Mononuclear cell (primary cell): ENCODE results near the gene ANO2. TPM values are rescaled to one million over a fixed set of nuclear protein-coding genes. Genes with fewer than 3 reads are reported as not detected.

Source experiments
- H3K27me3 ChIP-seq: 2 replicates; pipeline ENCODE4 v1.6.0; 2011; ENCODE audit warnings: low read length, control low read depth; ENCODE audit not compliant: insufficient read depth
- H3K4me1 ChIP-seq: 2 replicates; pipeline ENCODE4 v1.5.1; 2011; ENCODE audit warnings: mild to moderate bottlenecking, low read length, control low read depth; ENCODE audit not compliant: insufficient read depth
- H3K4me3 ChIP-seq: 2 replicates; pipeline ENCODE4 v1.5.1; 2011; ENCODE audit warnings: mild to moderate bottlenecking, low read length, moderate library complexity
- H3K9me3 ChIP-seq: 2 replicates; pipeline ENCODE4 v1.5.1; 2011; ENCODE audit warnings: low read depth, mild to moderate bottlenecking, control low read depth, low read length
- total RNA-seq: library from RNA; depleted of rRNA; stranded (reverse); fragments of >200 nt; gene quantifications from one replicate; pipeline ENCODE4 v1.2.3, GENCODE V29; 2012

Gene ANO2
- total RNA-seq, 1 donor, result 0.31 TPM

GRCh38 chr12:5914387-5915149, 30.5 kb downstream of the ANO2 start:
- H3K4me3 ChIP-seq, result no peak overlapping the region
- no peaks in the 10 kb centered on the region for H3K9me3 ChIP-seq
- no peaks in the 10 kb centered on the region for H3K4me1 ChIP-seq
- H3K27me3 ChIP-seq, result no peaks in the 10 kb centered on the region

DNA sequence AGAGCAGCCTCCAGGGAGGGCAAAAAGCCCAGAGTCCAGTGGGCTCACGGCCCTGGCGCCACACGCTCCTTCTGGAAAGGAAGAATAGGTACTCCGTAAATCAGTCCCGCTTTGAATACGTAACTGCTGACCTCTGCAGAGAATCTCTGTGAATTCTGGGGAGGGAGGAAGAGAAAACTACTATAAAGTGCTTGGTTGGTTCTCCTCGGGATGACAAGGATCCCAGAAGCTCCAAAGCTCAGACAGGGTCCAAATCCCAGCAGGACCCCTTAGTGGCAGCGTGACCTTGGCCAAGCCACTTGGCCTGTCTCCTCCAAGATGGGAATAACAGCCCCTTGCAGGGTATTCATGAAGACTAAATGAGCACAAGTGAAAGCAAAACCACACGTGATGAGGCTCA, 31.7 kb downstream of the ANO2 start:
- H3K27me3 ChIP-seq, result no peaks in the 10 kb centered on the region
- no peak overlapping the region for H3K4me3 ChIP-seq
- H3K9me3 ChIP-seq, result no peaks in the 10 kb centered on the region
- no peaks in the 10 kb centered on the region for H3K4me1 ChIP-seq

GRCh38 chr12:5912437-5913334, 32.4 kb downstream of the ANO2 start:
- Histone ChIP-seq H3K4me1 (no peaks in the 10 kb centered on the region), H3K9me3 (no peaks in the 10 kb centered on the region), H3K4me3 (no peak overlapping the region), H3K27me3 (no peaks in the 10 kb centered on the region)

DNA sequence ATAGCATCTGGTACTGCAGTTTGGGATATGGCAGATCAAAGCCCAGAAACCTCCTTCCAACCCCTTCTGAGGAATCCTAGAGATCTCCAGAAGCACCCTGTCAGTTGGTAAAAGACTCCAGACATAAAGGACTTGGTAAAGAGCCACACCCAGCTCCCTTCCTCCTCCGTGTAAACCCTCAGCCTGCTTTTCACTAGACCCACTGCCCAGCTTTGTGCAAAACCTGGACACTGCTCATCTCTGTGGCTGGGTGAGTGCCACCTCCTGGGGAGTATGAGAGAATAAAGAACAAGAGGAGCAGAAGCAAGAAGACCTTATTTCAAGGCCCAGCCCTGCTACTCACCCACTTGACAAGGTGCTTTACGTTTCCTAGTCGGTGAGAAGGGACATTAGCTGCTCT, 33.0 kb downstream of the ANO2 start:
- no peaks in the 10 kb centered on the region for H3K4me1 ChIP-seq
- no peak overlapping the region for H3K4me3 ChIP-seq
- H3K27me3 ChIP-seq, result no peaks in the 10 kb centered on the region
- no peaks in the 10 kb centered on the region for H3K9me3 ChIP-seq

DNA sequence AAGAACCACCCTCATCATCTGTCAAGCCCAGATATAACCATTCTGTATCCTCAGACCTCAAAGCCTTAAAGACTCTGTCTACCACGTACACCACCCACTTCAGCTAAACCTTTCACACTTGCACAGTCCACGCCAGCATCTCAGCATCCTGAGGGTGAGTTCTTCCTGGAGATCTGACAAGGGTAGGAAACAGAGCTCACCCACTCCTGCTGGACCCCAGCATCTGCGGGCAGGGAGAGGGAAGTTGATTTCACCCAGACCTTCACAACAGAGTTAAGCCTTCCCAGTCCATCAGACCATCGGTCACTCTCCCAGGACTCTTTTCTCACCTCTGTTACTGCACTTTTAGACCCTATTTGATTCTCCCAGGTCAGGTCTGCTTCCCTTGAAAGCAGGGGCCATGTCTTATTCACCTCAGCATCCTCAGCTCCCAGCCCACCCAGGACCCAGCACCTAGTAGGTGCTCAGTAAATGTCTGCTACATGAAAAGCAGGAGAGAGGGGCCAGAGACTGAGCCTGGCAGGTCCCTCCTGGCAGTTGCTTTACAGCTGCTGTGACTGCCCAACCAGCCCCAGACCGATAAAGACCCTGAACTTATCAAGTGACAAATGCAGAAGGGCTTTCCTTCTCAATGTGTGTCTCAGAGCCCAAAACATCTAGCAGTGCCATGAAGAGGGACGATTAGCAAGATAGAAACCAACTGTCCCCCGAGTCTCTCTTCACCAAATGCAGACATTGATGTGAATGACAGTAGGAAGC, 34.1 kb downstream of the ANO2 start:
- Histone ChIP-seq H3K4me1 (no peaks in the 10 kb centered on the region), H3K27me3 (no peaks in the 10 kb centered on the region), H3K9me3 (no peaks in the 10 kb centered on the region), H3K4me3 (no peak overlapping the region)

DNA sequence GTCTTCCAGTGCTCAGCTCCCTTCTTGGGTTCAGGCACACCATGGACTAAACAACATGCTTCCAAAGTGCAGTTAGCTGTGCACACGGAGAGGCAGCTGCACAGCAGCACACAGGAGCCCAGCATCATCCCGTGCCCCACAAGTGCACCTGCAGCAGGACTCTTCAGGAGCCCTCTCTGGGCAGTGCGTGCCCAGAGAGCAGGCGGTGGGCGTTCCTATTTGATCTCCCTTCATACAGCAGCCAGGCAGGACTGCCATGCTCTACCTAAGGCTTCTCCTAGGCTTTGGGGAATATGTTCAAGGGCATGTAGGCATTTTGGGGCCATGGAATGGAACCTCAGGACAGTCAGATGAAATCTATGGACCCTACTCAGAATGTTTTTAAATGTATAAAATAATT, 35.5 kb downstream of the ANO2 start:
- H3K4me3 ChIP-seq, result no peak overlapping the region
- no peaks in the 10 kb centered on the region for H3K27me3 ChIP-seq
- no peaks in the 10 kb centered on the region for H3K4me1 ChIP-seq
- no peaks in the 10 kb centered on the region for H3K9me3 ChIP-seq

GRCh38 chr12:5908251-5908650, 36.8 kb downstream of the ANO2 start:
- H3K9me3 ChIP-seq, result no peaks in the 10 kb centered on the region
- H3K27me3 ChIP-seq, result no peaks in the 10 kb centered on the region
- no peaks in the 10 kb centered on the region for H3K4me1 ChIP-seq
- H3K4me3 ChIP-seq, result no peak overlapping the region

- Histone ChIP-seq H3K9me3 (no peaks in the 10 kb centered on the region), H3K27me3 (no peaks in the 10 kb centered on the region), H3K4me3 (no peak overlapping the region), H3K4me1 (no peaks in the 10 kb centered on the region)
Measured at GRCh38 chr12:5907807-5908206, 37.3 kb downstream of the ANO2 start.

GRCh38 chr12:5905757-5906156, 39.3 kb downstream of the ANO2 start:
- Histone ChIP-seq H3K27me3 (no peaks in the 10 kb centered on the region), H3K4me1 (no peaks in the 10 kb centered on the region), H3K9me3 (no peaks in the 10 kb centered on the region), H3K4me3 (no peak overlapping the region)

DNA sequence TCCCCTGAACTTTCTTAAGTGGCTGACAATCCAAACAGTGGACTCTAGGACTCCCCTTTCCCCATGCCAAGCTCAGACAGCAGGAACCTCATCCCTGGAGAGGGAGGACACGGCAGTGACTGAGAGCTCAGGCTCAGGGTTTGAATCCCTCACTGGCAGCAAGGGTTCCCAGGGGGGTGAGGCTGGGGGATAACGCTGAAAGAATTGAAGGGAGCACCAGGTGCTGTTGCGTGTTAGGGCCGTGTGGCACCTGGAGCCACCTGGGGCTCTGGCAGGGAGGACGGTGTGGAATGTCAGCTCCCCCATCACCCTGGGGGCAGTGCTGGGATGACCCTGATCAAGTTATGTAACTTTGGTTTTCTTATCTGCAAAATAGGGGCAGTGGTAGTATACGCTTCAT, 40.1 kb downstream of the ANO2 start:
- H3K27me3 ChIP-seq, result no peaks in the 10 kb centered on the region
- no peaks in the 10 kb centered on the region for H3K9me3 ChIP-seq
- H3K4me1 ChIP-seq, result no peaks in the 10 kb centered on the region
- no peak overlapping the region for H3K4me3 ChIP-seq

- Histone ChIP-seq H3K9me3 (no peaks in the 10 kb centered on the region), H3K27me3 (no peaks in the 10 kb centered on the region), H3K4me1 (no peaks in the 10 kb centered on the region), H3K4me3 (no peak overlapping the region)
Measured at GRCh38 chr12:5904441-5904840, 40.6 kb downstream of the ANO2 start.

DNA sequence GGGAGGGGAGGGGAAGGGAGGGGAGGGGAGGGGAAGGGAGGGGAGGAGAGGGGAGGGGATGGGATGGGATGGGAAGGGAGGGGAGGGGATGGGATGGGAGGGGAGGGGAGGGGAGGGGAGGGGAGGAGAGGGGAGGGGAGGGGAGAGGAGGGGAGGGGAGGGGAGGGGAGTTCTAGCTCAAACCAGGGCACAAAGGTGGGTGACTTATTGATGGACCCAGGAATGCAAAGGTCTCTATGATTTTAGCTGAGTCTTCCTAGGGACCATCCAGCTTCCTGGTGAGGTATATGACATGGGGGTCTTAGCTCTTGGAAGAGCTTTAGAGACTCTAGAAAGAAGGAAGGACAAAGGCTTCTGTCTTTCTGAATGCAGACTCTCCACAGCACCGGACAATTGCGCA, 42.3 kb downstream of the ANO2 start:
- H3K4me1 ChIP-seq, result no peaks in the 10 kb centered on the region
- no peak overlapping the region for H3K4me3 ChIP-seq
- H3K27me3 ChIP-seq, result no peaks in the 10 kb centered on the region
- H3K9me3 ChIP-seq, result no peaks in the 10 kb centered on the region

- Histone ChIP-seq H3K4me3 (no peak overlapping the region), H3K27me3 (no peaks in the 10 kb centered on the region), H3K9me3 (no peaks in the 10 kb centered on the region), H3K4me1 (no peaks in the 10 kb centered on the region)
Measured at GRCh38 chr12:5901416-5901815, 43.6 kb downstream of the ANO2 start.

- H3K27me3 ChIP-seq, result no peaks in the 10 kb centered on the region
- no peak overlapping the region for H3K4me3 ChIP-seq
- no peaks in the 10 kb centered on the region for H3K4me1 ChIP-seq
- H3K9me3 ChIP-seq, result no peaks in the 10 kb centered on the region
Measured at GRCh38 chr12:5900533-5901205, 44.4 kb downstream of the ANO2 start.

- no peaks in the 10 kb centered on the region for H3K4me1 ChIP-seq
- no peaks in the 10 kb centered on the region for H3K27me3 ChIP-seq
- no peaks in the 10 kb centered on the region for H3K9me3 ChIP-seq
- no peak overlapping the region for H3K4me3 ChIP-seq
Measured at GRCh38 chr12:5900076-5900475, 45.0 kb downstream of the ANO2 start.
